HEK293T (cell line): Measurements from ENCODE around the gene P2RX7.

Experiments used
- BHLHE40 ChIP-seq: fragments of 450-650 bp; IDR thresholded peaks from 2 replicates; pipeline ENCODE4 v1.6.1; 2016; ENCODE audit warnings: mild to moderate bottlenecking, moderate library complexity, borderline replicate concordance
- FOXA1 ChIP-seq: fragments of 450-650 bp; IDR thresholded peaks from 2 replicates; pipeline ENCODE4 v1.6.1; 2016; ENCODE audit warnings: mild to moderate bottlenecking
- L3MBTL2 ChIP-seq: fragments of 450-650 bp; conservative IDR thresholded peaks from 2 replicates; pipeline ENCODE4 v1.6.1; 2016; ENCODE audit warnings: mild to moderate bottlenecking
- SUZ12 ChIP-seq: fragments of 450-650 bp; IDR thresholded peaks from 2 replicates; pipeline ENCODE4 v1.6.1; 2016; ENCODE audit warnings: mild to moderate bottlenecking
- TARDBP ChIP-seq: fragments of 450-650 bp; IDR thresholded peaks from 2 replicates; pipeline ENCODE4 v1.6.1; 2016

GRCh38 chr12:121176826-121177529 lies 44.3 kb downstream of the P2RX7 start:
- TF ChIP-seq L3MBTL2 (no peak), BHLHE40 (no peak), SUZ12 (no peak), FOXA1 (no peak), TARDBP (no peak)
